Fibroblast of the aortic adventitia (primary cell): ENCODE measurements around the gene AOAH. TPM values are rescaled to one million over a fixed set of nuclear protein-coding genes. Genes with fewer than 3 reads are reported as not detected.

ENCODE experiments used
- DNase-seq: peaks from one replicate; pipeline ENCODE4 v3.0.0-alpha.2; 2010; ENCODE audit warnings: low read depth
- H3K4me3 ChIP-seq: 2 replicates; pipeline ENCODE4 v1.5.1; 2011; ENCODE audit warnings: low read depth, mild to moderate bottlenecking, control low read depth, low read length, moderate library complexity
- CTCF ChIP-seq: IDR thresholded peaks from 2 replicates; pipeline ENCODE4 v1.5.1; 2011; ENCODE audit warnings: mild to moderate bottlenecking, low read length, control low read depth, inconsistent platforms; ENCODE audit not compliant: insufficient read depth
- total RNA-seq: library from RNA; depleted of rRNA; stranded (reverse); fragments of >200 nt; gene quantifications from 2 replicates; pipeline ENCODE4 v1.2.3, GENCODE V29; 2012; ENCODE audit warnings: low replicate concordance

AOAH gene
- total RNA-seq, 1 donor: not detected

DNA sequence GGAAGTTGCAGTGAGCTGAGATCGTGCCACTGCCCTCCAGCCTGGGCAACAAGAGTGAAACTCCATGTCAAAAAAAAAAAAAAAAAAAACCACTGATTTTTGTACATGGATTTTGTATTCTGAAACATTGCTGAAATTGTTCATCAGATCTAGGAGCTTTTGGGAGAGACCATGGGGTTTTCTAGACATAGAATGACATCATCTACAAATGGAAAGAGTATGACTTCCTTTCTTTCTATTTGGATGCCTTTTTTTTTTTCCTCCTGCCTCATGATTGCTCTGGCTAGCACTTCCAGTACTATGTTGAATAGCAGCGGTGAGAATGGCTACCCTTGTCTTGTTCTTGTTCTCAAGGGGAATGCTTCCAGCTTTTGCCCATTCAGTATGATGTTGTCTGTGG, 245.5 kb downstream of the AOAH start:
- no peak overlapping the region for H3K4me3 ChIP-seq
- no peak for DNase-seq
- TF ChIP-seq CTCF: no peak

DNA sequence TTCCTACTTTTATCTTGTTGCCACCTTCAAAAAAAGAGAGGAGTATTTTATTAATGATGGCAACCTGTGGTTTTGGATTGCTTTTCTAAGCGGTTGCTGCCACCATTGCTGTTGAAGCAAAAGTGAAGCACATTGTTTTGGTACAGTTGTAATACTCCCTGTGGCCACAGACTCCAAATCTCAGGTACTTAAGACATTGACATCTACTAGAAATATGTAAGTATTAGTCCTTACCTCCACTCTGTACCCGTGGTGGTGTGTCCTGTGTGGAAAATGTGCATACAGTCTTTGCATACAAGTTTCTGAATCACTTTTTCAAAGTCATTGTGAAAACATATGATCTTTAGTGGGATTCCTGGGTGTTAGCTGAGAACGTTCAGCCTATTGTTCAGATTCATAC, 248.9 kb downstream of the AOAH start:
- H3K4me3 ChIP-seq: no peak overlapping the region
- TF ChIP-seq CTCF: no peak
- no peak for DNase-seq

GRCh38 chr7:36475011-36475342, 249.3 kb downstream of the AOAH start:
- no peak for TF ChIP-seq CTCF
- no peak overlapping the region for H3K4me3 ChIP-seq
- DNase-seq: no peak

GRCh38 chr7:36474283-36475010, 249.8 kb downstream of the AOAH start:
- TF ChIP-seq CTCF: no peak
- H3K4me3 ChIP-seq: no peak overlapping the region
- peak; percentile 69 for DNase-seq

DNA sequence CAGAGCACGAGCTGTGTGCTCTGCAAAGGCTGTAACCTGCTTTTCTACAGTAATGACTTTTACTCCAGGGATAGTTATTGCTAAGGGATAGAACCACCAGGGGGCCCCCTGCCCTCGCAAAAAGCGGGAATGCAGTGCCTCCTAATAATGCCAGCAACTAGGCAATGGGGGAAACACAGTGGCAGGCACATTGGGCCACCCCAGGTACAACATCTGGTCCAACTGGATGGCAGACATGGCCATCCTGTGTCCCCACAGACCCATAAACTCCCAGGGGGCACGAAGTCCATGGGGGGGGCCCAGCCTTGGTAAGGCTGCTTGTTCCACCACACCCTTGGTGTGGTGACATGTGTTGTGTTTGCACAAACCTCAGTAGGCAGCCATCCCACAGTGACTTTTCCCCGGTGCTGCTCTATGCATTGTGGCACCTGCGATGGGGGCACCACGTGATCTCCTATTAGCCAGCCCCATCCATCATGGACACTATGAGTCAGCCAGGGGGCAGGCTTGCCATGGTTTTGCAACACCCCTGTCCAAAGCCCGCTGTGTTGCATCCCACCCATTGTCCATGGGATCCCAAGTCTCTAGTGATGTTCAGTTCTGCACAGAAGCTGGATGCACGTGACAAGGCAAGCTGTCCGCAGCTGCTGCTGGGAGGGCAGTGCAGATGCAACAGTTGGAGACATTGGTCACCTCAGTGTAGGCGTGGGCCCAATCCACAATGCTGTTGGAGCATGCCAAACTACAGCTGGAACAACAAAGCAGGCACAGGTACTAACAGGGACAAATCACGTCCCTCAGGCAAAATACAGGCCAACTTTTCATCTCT, 250.6 kb downstream of the AOAH start:
- DNase-seq: no peak
- TF ChIP-seq CTCF: peak; percentile 58

DNA sequence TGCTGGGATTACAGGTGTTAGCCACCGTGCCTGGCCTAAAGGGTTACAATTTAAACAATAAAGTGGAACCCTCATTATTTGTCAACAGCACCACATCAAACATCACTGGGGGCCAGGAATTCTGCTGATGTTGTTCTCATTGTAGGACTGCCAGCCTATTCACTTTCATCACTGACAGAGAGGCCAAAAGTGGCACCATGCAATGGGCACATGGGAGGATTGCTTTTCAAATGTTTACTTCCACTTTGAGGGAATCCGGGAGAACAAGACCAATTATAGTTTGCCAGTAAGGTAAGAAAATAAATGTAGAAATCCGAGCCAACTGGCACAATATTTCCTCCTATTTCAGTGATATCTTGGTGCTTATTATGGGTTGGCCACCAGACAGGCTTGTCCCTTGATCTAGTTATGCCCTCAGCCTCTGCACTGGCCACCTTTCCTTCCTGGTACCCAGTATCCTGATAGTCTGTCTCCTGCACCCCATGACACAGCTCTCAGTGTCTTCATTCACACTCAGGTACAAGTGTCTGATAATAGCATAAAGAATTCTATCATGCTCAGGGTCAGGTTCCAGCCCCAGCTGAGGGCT, 252.1 kb downstream of the AOAH start:
- no peak for DNase-seq
- TF ChIP-seq CTCF: no peak
- no peak overlapping the region for H3K4me3 ChIP-seq

More for the DNA sequence above, 250.6 kb downstream of the AOAH start:
- H3K4me3 ChIP-seq: no peak overlapping the region
